GM19351 (cell line): ENCODE results near the gene CEP120.

Experiments
- ATAC-seq: cut with Tn5 transposase; IDR thresholded peaks from one replicate; pipeline ENCODE4 v1.9.1; 2021; ENCODE audit warnings: mild to moderate bottlenecking, moderate library complexity; ENCODE audit not compliant: unreplicated experiment

Gene CEP120

DNA sequence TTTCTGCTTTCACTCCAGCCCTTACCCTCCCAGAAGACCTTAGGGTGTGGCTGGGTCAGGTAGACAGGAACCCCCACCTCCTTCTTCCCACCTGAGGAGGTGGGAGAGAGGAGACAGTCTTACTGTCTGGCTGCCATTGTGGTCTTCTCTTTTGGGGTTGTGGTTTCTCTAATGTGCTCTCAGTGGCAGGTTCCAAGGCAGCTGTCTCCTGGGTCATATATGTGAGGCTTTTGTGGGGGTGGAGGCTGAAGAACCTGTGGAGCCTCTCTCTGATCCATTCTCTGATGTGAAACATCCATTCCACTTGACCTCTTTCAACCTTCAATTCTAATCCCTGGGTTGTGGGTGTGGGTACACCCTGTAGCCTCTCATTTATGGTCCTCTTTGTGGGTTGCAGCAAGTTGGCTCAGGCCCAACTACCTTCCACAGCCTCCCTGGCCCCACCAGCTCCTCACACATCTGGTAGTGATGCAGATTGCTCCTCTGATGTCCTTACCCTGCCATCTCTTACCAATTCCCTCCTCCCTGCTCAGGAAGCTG lies 118.4 kb downstream of the CEP120 start:
- ATAC-seq, result no peak

DNA sequence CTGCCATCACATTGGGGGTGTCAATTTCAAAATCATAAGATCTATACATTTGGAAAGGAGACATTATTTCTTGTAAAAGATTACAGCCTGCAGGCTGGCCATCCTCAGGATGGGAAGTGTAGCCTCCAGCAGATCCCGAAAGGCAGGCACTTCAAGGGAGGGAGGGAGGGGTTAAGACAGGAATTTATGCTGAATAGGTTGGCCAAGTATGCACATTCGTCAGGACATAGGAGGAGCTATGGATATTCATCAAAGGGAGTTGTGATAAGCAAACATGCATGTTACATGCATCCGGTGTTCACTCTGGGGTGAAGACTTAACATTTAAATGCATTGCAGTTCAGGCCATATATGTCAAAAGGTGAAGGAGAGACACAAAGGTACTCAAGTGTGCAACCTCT lies 119.4 kb downstream of the CEP120 start:
- ATAC-seq, result no peak

DNA sequence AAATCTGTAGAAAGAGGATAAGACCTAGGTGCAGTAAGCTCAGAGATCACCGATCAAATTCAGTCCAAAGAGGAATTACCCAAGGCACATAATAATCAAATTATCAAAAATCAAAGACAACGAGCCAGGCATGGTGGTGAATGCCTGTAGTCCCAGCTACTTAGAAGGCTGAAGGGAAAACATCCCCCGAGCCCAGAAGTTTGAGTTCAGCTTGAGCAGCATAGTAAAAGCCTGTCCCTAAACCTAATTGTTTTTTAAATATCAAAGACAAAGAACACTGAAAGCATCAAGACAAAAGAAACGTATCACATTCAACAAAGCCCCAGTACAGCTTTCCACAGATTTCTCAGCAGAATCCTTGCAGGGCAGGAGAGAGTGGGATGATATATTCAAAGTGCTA lies 122.9 kb downstream of the CEP120 start:
- no peak for ATAC-seq

DNA sequence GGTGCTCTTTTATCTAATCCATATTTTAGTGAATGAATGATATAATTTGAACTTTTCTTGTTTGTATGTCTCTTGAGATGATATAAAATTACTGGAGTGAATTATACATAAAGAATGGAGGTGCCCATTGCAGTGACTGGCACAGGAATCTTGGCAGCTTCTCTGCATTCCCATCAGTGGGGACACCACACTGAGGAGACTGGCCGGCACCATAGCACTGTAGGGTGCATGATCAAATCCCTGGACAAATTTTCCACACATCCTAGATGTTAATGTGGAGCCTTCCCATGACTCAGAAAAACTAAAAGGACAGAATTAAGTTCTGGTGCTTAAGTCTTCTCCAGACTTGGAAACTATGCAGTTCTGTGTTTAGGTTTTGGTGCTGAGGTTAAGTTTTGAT lies 124.1 kb downstream of the CEP120 start:
- ATAC-seq, result no peak

DNA sequence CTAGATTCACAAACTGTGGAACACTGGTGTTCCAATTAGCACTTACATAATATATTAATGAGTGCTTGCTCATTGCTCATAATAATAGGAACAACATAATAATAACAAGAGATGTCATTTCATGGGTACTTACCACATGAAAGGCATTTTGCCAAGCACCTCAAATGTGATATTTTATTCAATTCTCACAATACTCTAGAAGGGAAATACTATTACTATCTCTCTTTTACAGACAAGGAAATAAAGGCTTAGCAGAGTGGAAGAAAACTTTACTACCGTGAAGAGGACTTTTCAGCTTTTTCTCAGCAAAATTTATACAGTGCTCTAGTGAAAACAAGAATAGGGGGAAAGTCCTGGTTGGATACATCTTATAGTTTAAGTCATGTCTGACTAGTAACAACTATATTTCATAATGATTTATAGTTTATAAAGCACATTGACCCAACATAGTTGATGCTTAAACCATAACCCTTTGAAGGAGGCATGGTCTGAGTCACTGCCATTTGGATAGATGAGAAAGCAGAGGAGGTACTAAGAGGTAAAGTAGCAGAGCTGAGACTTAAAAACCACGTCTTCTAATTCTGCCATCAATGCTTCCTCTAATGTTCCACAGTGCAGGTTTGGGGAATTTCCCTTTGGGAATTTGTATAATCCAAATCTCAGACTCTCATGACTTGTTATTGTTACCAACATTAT lies 124.7 kb downstream of the CEP120 start:
- ATAC-seq, result no peak

DNA sequence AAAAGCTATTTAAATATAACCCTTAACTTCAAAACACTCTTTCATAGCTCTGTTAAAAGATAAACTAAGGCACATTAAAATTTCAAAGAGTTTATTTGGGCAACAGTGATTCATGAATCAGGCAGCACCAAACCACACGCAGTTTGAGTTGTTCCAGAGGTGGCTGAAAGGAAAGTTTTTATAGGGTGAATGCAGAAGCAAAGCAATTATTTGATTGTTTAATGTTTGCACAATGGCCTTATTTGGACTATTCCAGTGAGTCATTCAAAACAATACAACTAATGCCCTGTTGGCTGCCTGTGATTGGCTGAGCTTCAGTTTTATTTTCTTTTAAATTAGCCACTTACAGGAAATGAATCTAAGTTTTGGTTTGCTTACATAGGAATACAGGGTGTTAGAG lies 125.3 kb downstream of the CEP120 start:
- ATAC-seq, result no peak

DNA sequence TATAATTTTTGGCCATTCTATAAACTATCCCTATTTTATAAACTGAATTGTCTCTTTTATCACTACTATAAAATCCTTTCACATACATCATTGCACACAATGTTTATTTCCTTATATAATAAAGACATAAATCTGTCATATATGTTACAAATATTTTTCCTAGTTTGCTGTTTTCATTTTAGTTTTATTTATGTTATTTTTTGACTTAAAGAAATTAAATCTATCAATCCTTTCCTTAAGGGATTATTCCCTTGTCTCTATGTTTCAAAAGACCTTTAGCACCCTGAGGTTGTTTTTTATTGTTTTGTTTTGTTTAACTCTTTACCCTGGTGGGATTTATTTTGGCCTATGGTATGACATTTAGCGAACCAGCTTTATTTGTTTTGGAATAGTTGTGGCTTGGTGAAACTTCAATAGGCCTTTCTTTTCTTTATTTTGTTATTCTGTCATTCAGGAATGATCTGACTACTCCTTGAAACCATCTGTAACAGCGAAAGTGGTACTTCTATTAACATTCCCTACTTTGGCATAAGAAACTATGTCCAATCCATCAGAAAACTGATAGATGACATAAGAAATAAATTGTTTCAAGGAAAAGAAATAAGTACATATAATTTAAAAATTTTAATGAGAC lies 125.9 kb downstream of the CEP120 start:
- no peak for ATAC-seq
